Vagina (tissue), 2 donors: ENCODE data around the gene FMC1. TPM values are rescaled to one million over a fixed set of nuclear protein-coding genes. Genes with fewer than 3 reads are reported as not detected.

ENCODE experiments used
- DNase-seq, 2 donors: peaks; one replicate each; pipeline ENCODE4 v3.0.0-alpha.2; 2017; ENCODE audit errors: extremely low spot score in 2 of 2
- H3K27ac ChIP-seq: fragments of 200-600 bp; sonication (generic); one replicate; pipeline ENCODE4 v1.5.1; 2019
- H3K27me3 ChIP-seq: fragments of 200-600 bp; sonication (generic); one replicate; pipeline ENCODE4 v1.5.1; 2019
- H3K36me3 ChIP-seq, 2 donors: fragments of 200-600 bp; sonication (generic); one replicate each; pipeline ENCODE4 v1.5.1; 2017 to 2019
- H3K4me1 ChIP-seq: fragments of 200-600 bp; sonication (generic); one replicate; pipeline ENCODE4 v1.5.1; 2019
- H3K4me3 ChIP-seq, 2 donors: fragments of 200-600 bp; sonication (generic); 1 replicate in 1 of 2; 2 replicates in 1 of 2; pipeline ENCODE4 v1.5.1; 2016 to 2019
- H3K9me3 ChIP-seq: fragments of 200-600 bp; sonication (generic); one replicate; pipeline ENCODE4 v1.5.1; 2019
- POLR2A ChIP-seq, 2 donors: fragments of 450-650 bp; IDR thresholded peaks; one replicate each; pipeline ENCODE4 v1.6.1; 2017; ENCODE audit warnings: antibody characterized with exemption in 2 of 2, mild to moderate bottlenecking in 2 of 2, moderate library complexity in 2 of 2
- POLR2AphosphoS5 ChIP-seq, 2 donors: sonication (generic); formaldehyde crosslinking; IDR thresholded peaks; one replicate each; pipeline ENCODE4 v1.9.0; 2017; ENCODE audit warnings: antibody characterized with exemption in 2 of 2, mild to moderate bottlenecking in 2 of 2, low read depth in 1 of 2; ENCODE audit not compliant: insufficient read depth in 1 of 2
- intact Hi-C: fragments of 100-400 bp; cut with DNase I; formaldehyde crosslinking; loops from one replicate; pipeline ENCODE4 v1.15.1; 2023
- total RNA-seq: library from RNA; depleted of rRNA; stranded (reverse); fragments of >200 nt; gene quantifications from one replicate; pipeline ENCODE4 v1.2.3, GENCODE V29; 2016
- TF ChIP-seq, protein P1 (sequence below), 3 experiments: fragments of 450-650 bp in 2 of 3; fragments of 200-600 bp in 1 of 3; sonication (generic) in 1 of 3; IDR thresholded peaks; one replicate each; pipeline ENCODE4 v1.5.1; 2017 to 2019; ENCODE audit warnings: antibody characterized with exemption in 3 of 3, mild to moderate bottlenecking in 2 of 3, moderate library complexity in 2 of 3

FMC1 gene, protein sequence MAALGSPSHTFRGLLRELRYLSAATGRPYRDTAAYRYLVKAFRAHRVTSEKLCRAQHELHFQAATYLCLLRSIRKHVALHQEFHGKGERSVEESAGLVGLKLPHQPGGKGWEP
- total RNA-seq: 8.6 TPM

DNA sequence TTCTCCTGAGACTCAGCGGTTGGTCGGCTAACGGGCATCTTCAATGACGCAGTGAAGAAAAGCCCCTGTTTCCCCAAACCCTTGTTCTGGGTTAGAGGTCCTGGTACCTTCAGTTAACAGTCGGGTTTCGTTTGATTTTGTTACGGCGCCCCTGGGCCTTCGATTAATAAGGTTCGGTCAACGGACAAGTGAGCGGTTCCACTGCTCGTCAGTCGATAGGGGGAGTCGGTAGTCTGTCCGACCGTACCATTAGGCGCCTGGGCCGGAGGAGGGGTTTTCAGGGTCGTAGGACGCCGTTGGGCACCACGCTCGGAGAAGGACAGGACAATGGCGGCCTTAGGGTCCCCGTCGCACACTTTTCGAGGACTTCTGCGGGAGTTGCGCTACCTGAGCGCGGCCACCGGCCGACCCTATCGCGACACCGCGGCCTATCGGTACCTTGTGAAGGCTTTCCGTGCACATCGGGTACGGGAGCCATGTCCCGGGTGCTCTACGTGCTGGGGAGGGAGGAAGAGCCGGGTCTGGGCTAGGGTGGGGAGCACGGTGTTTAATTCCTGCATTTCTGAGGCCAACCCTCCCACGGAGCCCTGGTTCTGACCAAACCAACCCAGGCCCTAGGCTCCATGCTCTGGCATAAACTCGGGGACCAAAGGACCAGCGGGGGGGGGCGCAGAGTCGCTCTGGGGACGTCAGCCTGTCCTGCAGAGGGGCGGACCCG lies at the start of gene FMC1:
TSS of gene FMC1 (plus strand) at position 280 of the 718 bp plus-strand sequence. CDS start at position 328, 48 bp downstream.
- Histone ChIP-seq H3K27ac (peak within 1 kb of the TSS; percentile 100), H3K9me3 (no peaks in the 10 kb centered on the region), H3K4me1 (peaks cover 18% of the 10 kb centered on the region), H3K4me3 (peak within 1 kb of the TSS; percentile 62 to 85), H3K36me3 (no peaks in the 10 kb centered on the region), H3K27me3 (no peaks in the 10 kb centered on the region)
- DNase-seq: peak in 1 of 2 donors; percentile 97
- peak in 1 of 2 donors; percentile 96 for TF ChIP-seq POLR2AphosphoS5 (IDR thresholded peaks at IDR 0.05; ENCODE audit: insufficient read depth in 1 of 2, low read depth in 1 of 2)
- TF ChIP-seq, protein P1, sequence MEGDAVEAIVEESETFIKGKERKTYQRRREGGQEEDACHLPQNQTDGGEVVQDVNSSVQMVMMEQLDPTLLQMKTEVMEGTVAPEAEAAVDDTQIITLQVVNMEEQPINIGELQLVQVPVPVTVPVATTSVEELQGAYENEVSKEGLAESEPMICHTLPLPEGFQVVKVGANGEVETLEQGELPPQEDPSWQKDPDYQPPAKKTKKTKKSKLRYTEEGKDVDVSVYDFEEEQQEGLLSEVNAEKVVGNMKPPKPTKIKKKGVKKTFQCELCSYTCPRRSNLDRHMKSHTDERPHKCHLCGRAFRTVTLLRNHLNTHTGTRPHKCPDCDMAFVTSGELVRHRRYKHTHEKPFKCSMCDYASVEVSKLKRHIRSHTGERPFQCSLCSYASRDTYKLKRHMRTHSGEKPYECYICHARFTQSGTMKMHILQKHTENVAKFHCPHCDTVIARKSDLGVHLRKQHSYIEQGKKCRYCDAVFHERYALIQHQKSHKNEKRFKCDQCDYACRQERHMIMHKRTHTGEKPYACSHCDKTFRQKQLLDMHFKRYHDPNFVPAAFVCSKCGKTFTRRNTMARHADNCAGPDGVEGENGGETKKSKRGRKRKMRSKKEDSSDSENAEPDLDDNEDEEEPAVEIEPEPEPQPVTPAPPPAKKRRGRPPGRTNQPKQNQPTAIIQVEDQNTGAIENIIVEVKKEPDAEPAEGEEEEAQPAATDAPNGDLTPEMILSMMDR (IDR thresholded peaks at IDR 0.05): no peak
- TF ChIP-seq POLR2A (IDR thresholded peaks at IDR 0.05): peak in 1 of 2 donors; percentile 83
- intact Hi-C loops: loop anchor here (2.0 kb wide), 1 partner anchor 18 kb away; the partner anchor contains the start of gene LUC7L2

DNA sequence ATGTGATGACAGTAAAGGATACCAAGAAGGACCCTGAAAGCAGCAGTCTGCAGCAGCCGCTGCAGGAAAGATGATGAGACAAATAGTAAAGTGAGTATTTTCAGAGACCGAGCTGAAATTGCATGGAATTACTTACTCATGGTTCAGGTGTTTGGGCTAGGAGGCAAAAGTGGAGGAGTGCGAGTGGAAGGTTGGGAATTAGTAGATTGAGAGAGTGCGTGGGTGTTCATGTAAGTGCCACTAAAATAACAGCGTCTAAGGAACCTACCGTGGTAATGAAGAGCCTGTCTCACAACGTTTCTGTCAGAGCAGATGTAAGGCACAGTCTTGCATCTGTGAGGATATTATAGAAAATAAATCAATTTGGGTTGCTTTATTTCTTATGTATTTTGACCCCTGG lies 48.3 kb upstream of the FMC1 start:
- H3K36me3 ChIP-seq: peaks cover 0 to 18% of the 10 kb centered on the region in 2 donors

DNA sequence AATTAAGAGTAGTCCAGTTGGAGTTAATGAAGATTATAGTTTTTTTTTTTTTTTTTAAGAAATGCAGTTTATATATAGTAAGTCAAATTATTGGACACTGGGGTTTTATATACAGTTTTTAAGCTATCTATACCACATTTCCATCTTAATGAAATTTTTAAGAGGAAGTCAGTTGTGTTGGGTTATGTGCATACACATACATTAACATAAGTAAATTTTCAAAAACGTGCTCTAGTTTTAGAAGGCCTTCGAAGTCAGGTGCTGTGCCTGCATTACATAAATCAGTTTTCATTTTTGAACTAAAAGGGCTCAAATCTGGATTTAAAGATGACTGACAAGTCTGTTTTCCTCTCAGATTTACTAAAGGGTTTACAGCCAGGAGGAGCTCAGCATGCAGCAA lies 47.6 kb upstream of the FMC1 start:
- DNase-seq: no peak
- TF ChIP-seq POLR2A (IDR thresholded peaks at IDR 0.05): no peak
- H3K4me1 ChIP-seq: no peaks in the 10 kb centered on the region
- intact Hi-C loops: no loop called here
- H3K4me3 ChIP-seq: no peak overlapping the region
- no peaks in the 10 kb centered on the region for H3K27me3 ChIP-seq
- H3K9me3 ChIP-seq: no peaks in the 10 kb centered on the region
- no peak overlapping the region for H3K27ac ChIP-seq
- H3K36me3 ChIP-seq: peaks cover 0 to 21% of the 10 kb centered on the region in 2 donors

More for the DNA sequence above, 48.3 kb upstream of the FMC1 start:
- Histone ChIP-seq H3K4me1 (no peaks in the 10 kb centered on the region), H3K27me3 (no peaks in the 10 kb centered on the region), H3K9me3 (no peaks in the 10 kb centered on the region), H3K4me3 (no peak overlapping the region), H3K27ac (no peak overlapping the region)
- intact Hi-C loops: no loop called here
- DNase-seq: no peak
- TF ChIP-seq, protein P1 (IDR thresholded peaks at IDR 0.05): no peak

- H3K27me3 ChIP-seq: no peaks in the 10 kb centered on the region
- no peaks in the 10 kb centered on the region for H3K9me3 ChIP-seq
- no peaks in the 10 kb centered on the region for H3K4me1 ChIP-seq
- no peak for DNase-seq
- TF ChIP-seq POLR2A (IDR thresholded peaks at IDR 0.05) (no peak), POLR2AphosphoS5 (IDR thresholded peaks at IDR 0.05; ENCODE audit: insufficient read depth in 1 of 2, low read depth in 1 of 2) (no peak)
- TF ChIP-seq, protein P1 (IDR thresholded peaks at IDR 0.05): no peak
- intact Hi-C loops: no loop called here
- no peak overlapping the region for H3K27ac ChIP-seq
- no peak overlapping the region for H3K4me3 ChIP-seq
- peaks cover 0 to 24% of the 10 kb centered on the region in 2 donors for H3K36me3 ChIP-seq
Measured at GRCh38 chr7:139294241-139294640, 46.9 kb upstream of the FMC1 start.

DNA sequence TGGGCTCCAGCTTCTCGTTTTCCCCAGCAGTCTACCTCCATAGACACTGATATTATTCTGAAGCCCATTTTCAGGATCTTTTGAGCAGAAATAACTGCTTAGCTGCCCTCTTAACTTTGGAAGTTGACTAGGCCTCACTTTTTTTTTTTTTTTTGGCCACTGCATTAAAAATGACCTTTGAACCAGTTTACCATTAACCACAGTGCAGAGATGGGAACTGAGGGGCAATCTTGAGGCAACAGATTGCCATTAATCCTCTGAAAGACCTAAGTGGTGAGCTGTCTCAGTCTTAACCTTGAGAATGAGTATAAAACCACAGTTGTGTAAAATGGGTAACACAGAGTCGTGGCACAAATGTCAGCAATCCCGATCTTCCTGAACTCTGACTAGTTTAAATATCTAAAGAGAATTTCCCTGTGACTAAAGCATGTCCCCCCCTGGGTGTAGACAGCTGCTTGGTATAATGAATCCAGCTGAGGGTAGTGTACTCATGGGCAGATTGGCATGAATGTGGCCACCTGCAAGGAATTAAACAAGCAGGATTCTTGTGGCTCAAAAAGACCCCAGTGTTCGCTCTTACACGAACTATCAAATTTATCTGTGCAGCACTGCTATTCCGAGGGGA lies 46.1 kb upstream of the FMC1 start:
- H3K27me3 ChIP-seq: no peaks in the 10 kb centered on the region
- no peak for TF ChIP-seq POLR2AphosphoS5 (IDR thresholded peaks at IDR 0.05; ENCODE audit: insufficient read depth in 1 of 2, low read depth in 1 of 2)
- TF ChIP-seq, protein P1 (IDR thresholded peaks at IDR 0.05): no peak
- TF ChIP-seq POLR2A (IDR thresholded peaks at IDR 0.05): no peak
- H3K36me3 ChIP-seq: peaks cover 0 to 24% of the 10 kb centered on the region in 2 donors
- intact Hi-C loops: no loop called here
- no peaks in the 10 kb centered on the region for H3K4me1 ChIP-seq
- H3K27ac ChIP-seq: no peak overlapping the region
- DNase-seq: no peak
- no peaks in the 10 kb centered on the region for H3K9me3 ChIP-seq
- H3K4me3 ChIP-seq: no peak overlapping the region
